ENCODE data around the gene RIN3.
"Not testable (repeated sequence)": the region's sequence is repeated elsewhere in the genome, so short reads cannot be mapped to it uniquely, and the experiment has no call there.

RIN3 gene

DNA sequence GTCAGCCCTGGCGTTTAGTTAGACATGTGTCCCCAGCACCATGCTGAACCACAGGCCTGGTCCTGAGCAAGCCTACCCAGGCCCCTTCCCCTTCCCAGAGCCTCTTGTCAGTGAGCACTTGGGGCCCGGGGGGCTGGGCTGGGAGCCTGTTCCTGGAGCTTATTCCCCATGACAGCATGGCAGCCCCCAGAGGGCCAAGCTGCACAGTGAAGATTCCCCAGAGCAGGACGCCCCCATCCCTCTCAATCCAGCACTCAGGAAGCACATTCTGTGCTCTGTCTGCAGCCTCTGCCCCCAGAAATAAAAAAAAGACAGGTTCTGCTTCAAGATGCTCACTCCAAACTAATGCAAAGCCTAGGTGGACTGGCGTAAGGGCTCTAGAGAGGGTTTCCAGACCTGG, 117.5 kb downstream of the RIN3 start:
- DNase-seq, result no peak

- DNase-seq, result no peak
These were observed 119.1 kb downstream of the RIN3 start for GRCh38 chr14:92632546-92633273.

- no peak for DNase-seq
These were observed 119.7 kb downstream of the RIN3 start for GRCh38 chr14:92633274-92633616.

- no peak for DNase-seq
These were observed 120.1 kb downstream of the RIN3 start for GRCh38 chr14:92633724-92634123.

DNA sequence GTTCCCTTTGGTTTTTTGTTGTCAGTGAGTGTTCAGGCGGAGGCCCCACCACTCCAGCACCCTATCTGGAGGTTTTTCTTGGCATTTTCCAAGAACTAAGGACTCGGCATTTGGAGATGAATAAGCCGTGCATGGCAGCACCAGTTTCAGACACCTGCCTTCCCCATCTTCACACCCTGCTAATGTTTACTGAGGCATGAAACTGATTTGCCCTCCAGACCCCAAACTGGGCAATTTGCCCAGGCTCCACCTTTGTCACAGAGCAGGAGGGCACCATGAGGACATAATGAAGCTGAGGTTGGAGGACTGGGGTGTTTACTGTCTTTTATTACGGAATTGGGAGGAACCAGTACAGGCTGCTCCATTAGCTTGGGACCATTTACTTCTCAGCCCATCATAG, 121.5 kb downstream of the RIN3 start:
- DNase-seq, result no peak

DNA sequence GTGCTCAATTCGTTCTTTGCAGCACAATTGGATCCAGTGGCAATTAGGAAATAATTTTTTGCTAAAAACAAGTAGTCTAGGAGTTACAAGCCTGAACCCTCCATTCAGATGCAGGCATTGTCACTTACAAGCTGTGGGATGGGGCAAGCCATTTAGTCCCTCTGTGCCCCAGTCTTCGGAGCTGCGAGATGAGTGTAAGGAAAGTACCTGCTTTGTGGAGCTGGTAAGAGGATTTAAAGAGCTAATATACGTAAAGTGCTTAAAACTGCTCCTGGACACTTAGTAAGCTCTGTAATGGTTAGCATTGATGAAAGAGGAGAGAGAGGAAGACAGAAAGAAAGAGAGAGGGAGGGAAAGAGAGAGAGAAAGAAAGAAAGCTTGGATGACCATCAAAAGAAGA, 122.3 kb downstream of the RIN3 start:
- DNase-seq, result no peak

DNA sequence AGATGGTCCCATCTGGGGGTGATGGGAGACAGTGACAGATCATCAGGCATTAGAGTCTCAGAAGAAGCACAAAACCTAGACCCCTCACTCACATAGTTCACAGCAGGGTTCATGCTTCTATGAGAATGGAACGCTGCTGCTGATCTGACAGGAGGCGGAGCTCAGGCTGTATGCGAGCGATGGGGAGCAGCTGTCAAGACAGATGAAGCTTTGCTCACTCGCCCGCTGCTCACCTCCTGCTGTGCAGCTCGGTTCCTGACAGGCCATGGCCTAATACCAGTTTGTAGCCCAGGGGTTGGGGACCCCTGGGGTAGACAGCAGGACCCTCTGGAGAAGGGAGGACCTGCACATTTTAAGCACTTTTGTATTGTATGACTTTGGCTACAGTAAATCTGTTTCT, 123.6 kb downstream of the RIN3 start:
- no peak for DNase-seq

GRCh38 chr14:92637864-92638263, 124.3 kb downstream of the RIN3 start:
- DNase-seq, result no peak

GRCh38 chr14:92638266-92638665, 124.7 kb downstream of the RIN3 start:
- no peak for DNase-seq

GRCh38 chr14:92638904-92639303, 125.3 kb downstream of the RIN3 start:
- DNase-seq, result no peak

DNA sequence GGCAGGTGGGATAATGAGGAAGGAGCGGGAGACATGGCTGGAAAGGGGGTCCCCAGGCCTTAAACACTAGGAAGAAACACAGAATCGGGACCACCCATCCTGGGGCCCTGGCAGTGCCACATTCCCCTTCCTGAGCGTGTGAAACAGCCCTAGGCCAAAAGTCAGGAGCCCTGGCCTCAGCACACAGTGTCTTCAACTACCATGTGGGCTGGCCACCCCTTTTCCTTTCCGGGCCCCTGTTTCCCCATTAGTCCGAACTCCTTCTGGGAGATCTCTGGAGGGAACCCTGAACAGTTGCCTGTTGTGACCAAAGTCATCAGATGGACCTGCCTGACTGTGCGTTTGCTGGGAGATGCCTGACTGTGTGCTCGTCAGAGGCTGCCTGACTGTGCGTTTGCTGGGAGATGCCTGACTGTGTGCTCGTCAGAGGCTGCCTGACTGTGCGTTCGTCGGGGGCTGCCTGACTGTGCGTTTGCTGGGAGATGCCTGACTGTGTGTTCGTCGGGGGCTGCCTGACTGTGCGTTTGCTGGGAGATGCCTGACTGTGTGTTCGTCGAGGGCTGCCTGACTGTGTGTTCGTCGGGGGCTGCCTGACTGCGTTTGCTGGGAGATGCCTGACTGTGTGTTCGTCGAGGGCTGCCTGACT, 126.0 kb downstream of the RIN3 start:
- DNase-seq, result not testable (repeated sequence)

DNA sequence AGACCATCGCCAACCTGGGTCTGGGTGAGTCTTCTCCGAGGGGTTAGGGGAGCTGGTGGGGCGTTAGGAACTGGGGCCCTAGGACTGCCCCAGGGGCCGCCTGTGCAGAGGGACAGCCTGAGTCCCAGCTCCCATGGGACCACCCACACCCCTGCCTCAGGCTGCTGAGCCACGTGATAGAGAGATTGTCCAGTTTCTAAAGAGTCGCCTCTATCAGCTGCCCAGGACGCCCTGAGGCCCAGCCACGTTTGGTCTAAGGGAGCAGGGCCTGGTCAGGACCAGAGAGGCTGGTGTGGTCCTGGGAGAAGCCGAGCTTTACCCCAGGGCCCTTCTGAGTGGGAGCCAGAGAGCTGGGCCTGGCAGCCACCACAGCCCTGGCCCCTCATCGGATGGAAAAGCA, 127.7 kb downstream of the RIN3 start:
- no peak for DNase-seq

DNA sequence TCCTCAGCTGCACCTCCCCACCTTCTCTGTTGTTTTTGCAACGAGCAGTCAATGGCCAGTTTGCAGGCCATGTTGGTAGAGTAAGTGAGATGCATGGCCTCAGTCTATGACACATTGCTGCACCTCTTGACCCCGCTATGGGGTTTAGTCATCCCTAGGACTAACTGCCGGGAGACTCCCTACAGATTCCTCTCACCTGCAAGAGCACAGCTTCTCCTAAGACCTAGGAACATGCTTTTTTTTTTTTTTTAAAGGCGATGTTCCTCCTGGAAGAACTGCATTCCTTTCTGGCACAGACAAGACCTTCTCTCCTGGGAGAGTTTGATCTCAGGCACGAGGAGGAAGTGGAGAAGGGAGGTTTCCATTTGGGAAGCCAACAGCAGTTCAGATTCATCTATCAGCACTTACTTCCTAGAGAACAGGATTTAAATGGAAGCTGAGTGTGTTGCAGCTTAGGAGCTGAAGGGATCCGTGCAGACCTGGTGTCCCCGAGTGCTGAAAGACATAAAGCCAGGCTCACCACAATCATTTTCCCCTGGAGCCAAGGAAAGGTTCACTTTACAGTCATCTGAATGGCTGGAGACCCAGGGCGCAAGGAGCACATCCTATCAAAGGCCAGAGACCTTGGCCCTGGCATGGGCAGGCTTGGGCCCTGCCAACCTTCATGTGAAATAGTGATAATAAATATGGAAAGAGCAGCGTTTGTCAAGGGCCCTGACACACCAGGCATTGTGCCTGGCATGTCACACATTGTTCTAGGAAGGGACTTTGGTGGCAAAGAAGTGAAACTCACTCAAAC, 130.8 kb downstream of the RIN3 start:
- DNase-seq, result no peak

- DNase-seq, result no peak
These were observed 131.5 kb downstream of the RIN3 start for GRCh38 chr14:92644970-92645515.

- DNase-seq, result no peak
These were observed 132.4 kb downstream of the RIN3 start for GRCh38 chr14:92645841-92646478.

GRCh38 chr14:92646952-92647796, 133.6 kb downstream of the RIN3 start:
- DNase-seq, result no peak

DNA sequence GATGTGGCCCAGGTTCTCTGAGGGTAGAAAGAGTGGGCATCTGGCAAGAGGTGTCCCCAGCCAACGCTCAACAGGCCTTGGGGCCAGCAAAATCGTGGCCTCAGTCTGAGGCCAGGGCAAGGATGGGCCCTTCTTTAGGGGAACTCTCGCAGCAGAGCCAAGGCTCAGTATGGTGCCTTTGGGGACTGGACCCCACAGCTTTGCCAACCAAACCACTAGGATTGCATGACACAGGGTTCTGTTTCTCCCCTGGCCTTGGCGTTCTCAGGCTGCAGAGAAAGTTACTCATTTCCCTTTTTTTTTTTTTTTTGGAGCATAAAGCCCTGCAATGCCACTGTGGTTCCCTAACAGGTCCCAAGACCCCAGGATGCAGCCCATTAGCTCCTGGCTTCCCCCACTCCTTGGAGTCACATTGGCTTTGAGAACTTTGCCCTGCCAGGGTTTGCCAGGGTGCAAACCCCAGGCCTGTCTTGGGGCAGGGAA, 134.3 kb downstream of the RIN3 start:
- no peak for DNase-seq

DNA sequence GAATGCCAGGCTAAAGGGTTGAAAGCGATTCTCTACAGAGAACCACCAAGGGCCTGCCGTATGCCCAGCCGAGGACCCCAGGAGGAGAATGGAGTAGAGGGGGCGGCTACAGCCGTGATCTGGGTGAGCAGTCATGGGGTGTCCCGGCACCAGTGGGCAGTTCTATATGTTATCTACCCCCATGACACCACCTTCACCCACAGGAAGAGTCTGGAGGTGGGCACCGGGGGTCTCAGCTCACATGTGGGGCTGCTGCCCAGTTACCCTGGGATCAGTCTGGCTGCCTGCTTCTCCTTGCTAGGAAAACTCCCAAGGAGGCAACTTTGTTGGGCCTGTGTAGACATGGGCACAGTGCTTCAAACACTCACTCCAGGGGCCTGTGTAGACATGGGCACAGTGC, 135.5 kb downstream of the RIN3 start:
- no peak for DNase-seq

DNA sequence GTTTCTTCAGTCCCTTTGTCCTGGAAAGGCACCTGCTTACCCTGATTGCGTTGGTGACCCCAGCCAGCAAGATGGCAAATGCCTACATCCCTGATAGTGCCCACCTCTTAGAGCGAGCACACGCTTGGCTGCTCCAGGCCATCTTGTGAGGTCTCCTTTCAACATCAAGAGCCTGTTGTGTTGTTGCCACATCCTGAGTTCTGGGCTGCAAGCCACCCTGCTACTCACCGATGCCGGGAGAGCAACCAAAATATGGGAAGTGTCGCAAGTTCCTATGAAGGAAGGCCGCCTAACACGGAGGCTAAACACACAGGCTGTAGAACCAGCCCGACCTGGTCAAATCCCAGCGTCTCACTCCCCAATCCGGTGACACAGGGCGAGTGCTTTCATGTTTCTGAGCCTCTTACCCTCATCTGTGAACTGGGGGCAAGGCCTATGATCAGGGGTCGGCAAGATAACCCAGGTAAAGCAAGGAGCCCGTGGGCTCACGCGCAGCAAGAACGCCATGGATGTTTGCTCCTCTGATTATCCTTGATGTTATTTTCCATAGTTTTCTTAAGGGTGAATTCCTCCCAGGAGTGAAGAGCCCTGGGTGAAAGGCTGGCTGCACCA, 136.5 kb downstream of the RIN3 start:
- DNase-seq, result no peak

- no peak for DNase-seq
These were observed 137.1 kb downstream of the RIN3 start for GRCh38 chr14:92650581-92651105.

- DNase-seq, result peak; percentile 86
These were observed 137.7 kb downstream of the RIN3 start for GRCh38 chr14:92651106-92651757.

All from central memory CD4-positive, alpha-beta T cell (primary cell).